Peyer's patch (tissue), 4 donors: ENCODE measurements around the gene FOXQ1.

Experiments used
- POLR2A ChIP-seq, 2 donors: fragments of 450-650 bp; IDR thresholded peaks; one replicate each; pipeline ENCODE4 v1.5.1; 2017; ENCODE audit warnings: antibody characterized with exemption in 2 of 2, mild to moderate bottlenecking in 2 of 2, moderate library complexity in 2 of 2
- TF ChIP-seq, protein P1 (sequence below), 6 experiments: fragments of 450-650 bp in 4 of 6; fragments of 200-600 bp in 2 of 6; sonication (generic) in 1 of 6; IDR thresholded peaks; one replicate each; pipeline ENCODE4 v1.5.1; 2017 to 2019; ENCODE audit warnings: antibody characterized with exemption in 6 of 6, mild to moderate bottlenecking in 3 of 6, moderate library complexity in 1 of 6

DNA sequence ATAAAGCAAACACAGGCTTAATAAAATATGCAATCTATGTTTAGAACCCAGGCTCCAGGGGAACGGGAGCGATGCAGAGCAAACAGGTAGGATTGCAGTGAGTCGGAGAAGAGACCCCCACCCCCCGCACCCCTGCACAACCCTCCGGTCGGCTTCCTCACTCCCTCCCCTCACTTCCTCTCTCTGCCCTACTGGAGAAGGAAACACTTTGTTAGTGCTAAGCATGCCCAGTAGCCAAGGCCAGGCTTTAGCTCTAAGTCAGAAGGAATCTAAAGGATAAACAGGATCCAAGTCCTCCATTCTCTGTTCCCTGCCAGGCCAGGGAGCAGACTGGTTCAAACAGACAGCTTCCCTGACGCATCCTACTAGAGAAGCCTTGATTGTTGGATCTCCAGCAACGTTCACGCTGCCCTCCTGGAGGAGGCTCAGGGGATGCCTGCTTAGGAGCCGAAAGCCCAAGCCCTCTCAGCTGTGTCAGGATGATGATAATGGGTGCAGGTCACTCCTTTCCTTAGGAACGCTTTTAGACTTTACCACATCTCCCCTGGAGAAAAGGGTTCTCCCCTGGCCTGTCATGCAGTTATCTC is 14.7 kb downstream of the FOXQ1 start:
- TF ChIP-seq, protein P1, sequence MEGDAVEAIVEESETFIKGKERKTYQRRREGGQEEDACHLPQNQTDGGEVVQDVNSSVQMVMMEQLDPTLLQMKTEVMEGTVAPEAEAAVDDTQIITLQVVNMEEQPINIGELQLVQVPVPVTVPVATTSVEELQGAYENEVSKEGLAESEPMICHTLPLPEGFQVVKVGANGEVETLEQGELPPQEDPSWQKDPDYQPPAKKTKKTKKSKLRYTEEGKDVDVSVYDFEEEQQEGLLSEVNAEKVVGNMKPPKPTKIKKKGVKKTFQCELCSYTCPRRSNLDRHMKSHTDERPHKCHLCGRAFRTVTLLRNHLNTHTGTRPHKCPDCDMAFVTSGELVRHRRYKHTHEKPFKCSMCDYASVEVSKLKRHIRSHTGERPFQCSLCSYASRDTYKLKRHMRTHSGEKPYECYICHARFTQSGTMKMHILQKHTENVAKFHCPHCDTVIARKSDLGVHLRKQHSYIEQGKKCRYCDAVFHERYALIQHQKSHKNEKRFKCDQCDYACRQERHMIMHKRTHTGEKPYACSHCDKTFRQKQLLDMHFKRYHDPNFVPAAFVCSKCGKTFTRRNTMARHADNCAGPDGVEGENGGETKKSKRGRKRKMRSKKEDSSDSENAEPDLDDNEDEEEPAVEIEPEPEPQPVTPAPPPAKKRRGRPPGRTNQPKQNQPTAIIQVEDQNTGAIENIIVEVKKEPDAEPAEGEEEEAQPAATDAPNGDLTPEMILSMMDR (IDR thresholded peaks at IDR 0.05) = no peak
- TF ChIP-seq POLR2A (IDR thresholded peaks at IDR 0.05) = no peak
